WTC11 (cell line): ENCODE measurements around the gene CILP2. TPM values are rescaled to one million over a fixed set of nuclear protein-coding genes. Genes with fewer than 3 reads are reported as not detected.

ENCODE experiments used
- ATAC-seq: fragments of 200-7000 bp; cut with Tn5 transposase; 2 replicates; pipeline ENCODE4 v1.10.0; 2021; ENCODE audit warnings: mild to moderate bottlenecking, moderate library complexity
- CTCF ChIA-PET: fragments of 300-600 bp; sonication (Branson Sonifier 250); formaldehyde crosslinking; loops from one replicate; lab custom pipeline; 2021; ENCODE audit warnings: antibody characterized with exemption; lab: Charles Lee
- POLR2A ChIA-PET: fragments of 350-600 bp; sonication (Branson Sonifier 250); formaldehyde crosslinking; loops from one replicate; lab custom pipeline; 2021; ENCODE audit warnings: antibody characterized with exemption; lab: Charles Lee
- DNase-seq: peaks from one replicate; pipeline ENCODE4 v3.0.0; 2021; ENCODE audit warnings: low spot score
- H3K27ac Mint-ChIP-seq: 2 replicates; pipeline ENCODE4 v1.8.0; 2021; ENCODE audit warnings: mixed read lengths
- H3K27me3 Mint-ChIP-seq: 2 replicates; pipeline ENCODE4 v1.8.0; 2021; ENCODE audit warnings: low read depth, mild to moderate bottlenecking, moderate library complexity, mixed read lengths
- H3K36me3 Mint-ChIP-seq: 2 replicates; pipeline ENCODE4 v1.8.0; 2021; ENCODE audit warnings: mixed read lengths
- H3K4me1 Mint-ChIP-seq: 2 replicates; pipeline ENCODE4 v1.8.0; 2022; ENCODE audit warnings: mixed read lengths
- H3K4me3 Mint-ChIP-seq: 2 replicates; pipeline ENCODE4 v1.8.0; 2021; ENCODE audit warnings: mild to moderate bottlenecking, moderate library complexity, mixed read lengths
- H3K9me3 Mint-ChIP-seq: 2 replicates; pipeline ENCODE4 v1.8.0; 2021; ENCODE audit warnings: mixed read lengths
- CBFB ChIP-seq: sonication (generic); formaldehyde crosslinking; IDR thresholded peaks from 2 replicates; pipeline ENCODE4 v1.8.1; 2022; ENCODE audit warnings: mild to moderate bottlenecking, low read depth, missing genetic modification reagents
- ERG ChIP-seq: fragments of 250-450 bp; sonication (Bioruptor Pico); IDR thresholded peaks from 2 replicates; pipeline ENCODE4 v1.8.0; 2021; ENCODE audit warnings: mild to moderate bottlenecking
- GABPB1 ChIP-seq: sonication (generic); formaldehyde crosslinking; IDR thresholded peaks from 2 replicates; pipeline ENCODE4 v1.8.1; 2023; ENCODE audit warnings: mild to moderate bottlenecking, missing genetic modification reagents
- GTF2I ChIP-seq: fragments of 250-450 bp; sonication (Bioruptor Pico); conservative IDR thresholded peaks from 2 replicates; pipeline ENCODE4 v1.4.0; 2021; ENCODE audit warnings: mild to moderate bottlenecking
- NFATC4 ChIP-seq: fragments of 250-450 bp; sonication (Bioruptor Pico); IDR thresholded peaks from 2 replicates; pipeline ENCODE4 v1.9.0; 2021; ENCODE audit warnings: mild to moderate bottlenecking
- NFE2L1 ChIP-seq: sonication (generic); formaldehyde crosslinking; IDR thresholded peaks from 2 replicates; pipeline ENCODE4 v1.8.1; 2023; ENCODE audit warnings: missing genetic modification reagents
- OVOL2 ChIP-seq: fragments of 250-450 bp; sonication (Bioruptor Pico); IDR thresholded peaks from 2 replicates; pipeline ENCODE4 v1.9.0; 2021; ENCODE audit warnings: mild to moderate bottlenecking, borderline replicate concordance
- PRRX2 ChIP-seq: fragments of 250-450 bp; sonication (Bioruptor Pico); IDR thresholded peaks from 2 replicates; pipeline ENCODE4 v1.8.0; 2021; ENCODE audit warnings: mild to moderate bottlenecking
- RELA ChIP-seq: sonication (generic); formaldehyde crosslinking; IDR thresholded peaks from 2 replicates; pipeline ENCODE4 v1.8.1; 2022; ENCODE audit warnings: missing genetic modification reagents, mild to moderate bottlenecking, borderline replicate concordance
- SOX15 ChIP-seq: fragments of 250-450 bp; sonication (Bioruptor Pico); IDR thresholded peaks from 2 replicates; pipeline ENCODE4 v1.9.0; 2021; ENCODE audit warnings: mild to moderate bottlenecking
- SP1 ChIP-seq: sonication (generic); formaldehyde crosslinking; conservative IDR thresholded peaks from 2 replicates; pipeline ENCODE4 v1.8.1; 2022; ENCODE audit warnings: missing genetic modification reagents
- TCF7 ChIP-seq: sonication (generic); formaldehyde crosslinking; IDR thresholded peaks from 2 replicates; pipeline ENCODE4 v1.8.0; 2022; ENCODE audit warnings: mild to moderate bottlenecking, low read depth, missing genetic modification reagents, moderate library complexity
- TEAD1 ChIP-seq: sonication (generic); formaldehyde crosslinking; IDR thresholded peaks from 2 replicates; pipeline ENCODE4 v1.8.0; 2022; ENCODE audit warnings: mild to moderate bottlenecking, missing genetic modification reagents
- TEAD4 ChIP-seq: sonication (generic); formaldehyde crosslinking; IDR thresholded peaks from 2 replicates; pipeline ENCODE4 v1.8.0; 2022; ENCODE audit warnings: mild to moderate bottlenecking, missing genetic modification reagents
- USF2 ChIP-seq: sonication (generic); formaldehyde crosslinking; IDR thresholded peaks from 2 replicates; pipeline ENCODE4 v1.8.1; 2023; ENCODE audit warnings: mild to moderate bottlenecking, missing genetic modification reagents, moderate library complexity
- ZBTB43 ChIP-seq: sonication (generic); formaldehyde crosslinking; IDR thresholded peaks from 2 replicates; pipeline ENCODE4 v1.8.1; 2023; ENCODE audit warnings: mild to moderate bottlenecking, missing genetic modification reagents
- ZNF416 ChIP-seq: fragments of 250-450 bp; sonication (Bioruptor Pico); IDR thresholded peaks from 2 replicates; pipeline ENCODE4 v1.9.0; 2021; ENCODE audit warnings: mild to moderate bottlenecking, inconsistent platforms
- ZNF425 ChIP-seq: fragments of 250-450 bp; sonication (Bioruptor Pico); conservative IDR thresholded peaks from 2 replicates; pipeline ENCODE4 v1.9.0; 2021; ENCODE audit warnings: mild to moderate bottlenecking
- total RNA-seq: library from RNA; stranded (reverse); gene quantifications from 3 replicates; pipeline ENCODE4 v1.2.3, GENCODE V29; 2021
- TF ChIP-seq, protein P1 (sequence below): fragments of 250-450 bp; sonication (Bioruptor Pico); IDR thresholded peaks from 2 replicates; pipeline ENCODE4 v1.9.0; 2021; ENCODE audit warnings: mild to moderate bottlenecking, borderline replicate concordance
- TF ChIP-seq, protein P2 (sequence below): fragments of 200-600 bp; IDR thresholded peaks from 2 replicates; pipeline ENCODE4 v1.8.0; 2022; ENCODE audit warnings: antibody characterized with exemption

Gene CILP2
- total RNA-seq, 1 experiment from 2014 or later: 7.9 TPM

- TF ChIP-seq USF2 (CRISPR knock-in tag) (no peak), ZNF425 (no peak), TEAD1 (CRISPR knock-in tag) (no peak), ERG (CRISPR knock-in tag) (no peak), SOX15 (CRISPR knock-in tag) (no peak), CBFB (CRISPR knock-in tag) (no peak), OVOL2 (CRISPR knock-in tag) (no peak), GABPB1 (CRISPR knock-in tag) (no peak), ZNF416 (no peak), NFE2L1 (CRISPR knock-in tag) (no peak)
- TF ChIP-seq, protein P1, sequence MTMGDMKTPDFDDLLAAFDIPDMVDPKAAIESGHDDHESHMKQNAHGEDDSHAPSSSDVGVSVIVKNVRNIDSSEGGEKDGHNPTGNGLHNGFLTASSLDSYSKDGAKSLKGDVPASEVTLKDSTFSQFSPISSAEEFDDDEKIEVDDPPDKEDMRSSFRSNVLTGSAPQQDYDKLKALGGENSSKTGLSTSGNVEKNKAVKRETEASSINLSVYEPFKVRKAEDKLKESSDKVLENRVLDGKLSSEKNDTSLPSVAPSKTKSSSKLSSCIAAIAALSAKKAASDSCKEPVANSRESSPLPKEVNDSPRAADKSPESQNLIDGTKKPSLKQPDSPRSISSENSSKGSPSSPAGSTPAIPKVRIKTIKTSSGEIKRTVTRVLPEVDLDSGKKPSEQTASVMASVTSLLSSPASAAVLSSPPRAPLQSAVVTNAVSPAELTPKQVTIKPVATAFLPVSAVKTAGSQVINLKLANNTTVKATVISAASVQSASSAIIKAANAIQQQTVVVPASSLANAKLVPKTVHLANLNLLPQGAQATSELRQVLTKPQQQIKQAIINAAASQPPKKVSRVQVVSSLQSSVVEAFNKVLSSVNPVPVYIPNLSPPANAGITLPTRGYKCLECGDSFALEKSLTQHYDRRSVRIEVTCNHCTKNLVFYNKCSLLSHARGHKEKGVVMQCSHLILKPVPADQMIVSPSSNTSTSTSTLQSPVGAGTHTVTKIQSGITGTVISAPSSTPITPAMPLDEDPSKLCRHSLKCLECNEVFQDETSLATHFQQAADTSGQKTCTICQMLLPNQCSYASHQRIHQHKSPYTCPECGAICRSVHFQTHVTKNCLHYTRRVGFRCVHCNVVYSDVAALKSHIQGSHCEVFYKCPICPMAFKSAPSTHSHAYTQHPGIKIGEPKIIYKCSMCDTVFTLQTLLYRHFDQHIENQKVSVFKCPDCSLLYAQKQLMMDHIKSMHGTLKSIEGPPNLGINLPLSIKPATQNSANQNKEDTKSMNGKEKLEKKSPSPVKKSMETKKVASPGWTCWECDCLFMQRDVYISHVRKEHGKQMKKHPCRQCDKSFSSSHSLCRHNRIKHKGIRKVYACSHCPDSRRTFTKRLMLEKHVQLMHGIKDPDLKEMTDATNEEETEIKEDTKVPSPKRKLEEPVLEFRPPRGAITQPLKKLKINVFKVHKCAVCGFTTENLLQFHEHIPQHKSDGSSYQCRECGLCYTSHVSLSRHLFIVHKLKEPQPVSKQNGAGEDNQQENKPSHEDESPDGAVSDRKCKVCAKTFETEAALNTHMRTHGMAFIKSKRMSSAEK (CRISPR knock-in tag): no peak
These were observed 15.6 kb downstream of the CILP2 start (continued) for GRCh38 chr19:19553670-19554069.

- DNase-seq (peak; percentile 84), ATAC-seq (peak; percentile 86)
- Mint-ChIP-seq H3K27ac (no peak overlapping the region), H3K36me3 (no peaks in the 10 kb centered on the region), H3K4me3 (no peak overlapping the region), H3K9me3 (no peaks in the 10 kb centered on the region), H3K4me1 (0 out of 2 replicates have a peak, but pooled peaks cover 4% of the 10 kb centered on the region), H3K27me3 (no peaks in the 10 kb centered on the region)
- ChIA-PET CTCF (interaction anchor here (0.6 to 9.9 kb wide), 59 partner anchors 8 to 405 kb away, joined by 3 to 408 read pairs (median 5); partner anchors contain the start of genes CILP2, GATAD2A, GMIP and LPAR2), POLR2A (interaction anchor here (0.6 to 1.1 kb wide), 4 partner anchors 22 to 396 kb away, joined by 3 to 6 read pairs (median 4); partner anchors contain the start of gene GMIP)
- TF ChIP-seq TEAD4 (no peak), RELA (CRISPR knock-in tag) (no peak), SP1 (CRISPR knock-in tag) (0 out of 2 replicates have a peak, but pooled peaks have one; percentile 26), GTF2I (0 out of 2 replicates have a peak, but pooled peaks have one; percentile 34), TCF7 (CRISPR knock-in tag) (no peak), NFATC4 (CRISPR knock-in tag) (no peak), PRRX2 (CRISPR knock-in tag) (no peak), ZNF425 (no peak), ZBTB43 (CRISPR knock-in tag) (no peak)
- TF ChIP-seq, protein P2, sequence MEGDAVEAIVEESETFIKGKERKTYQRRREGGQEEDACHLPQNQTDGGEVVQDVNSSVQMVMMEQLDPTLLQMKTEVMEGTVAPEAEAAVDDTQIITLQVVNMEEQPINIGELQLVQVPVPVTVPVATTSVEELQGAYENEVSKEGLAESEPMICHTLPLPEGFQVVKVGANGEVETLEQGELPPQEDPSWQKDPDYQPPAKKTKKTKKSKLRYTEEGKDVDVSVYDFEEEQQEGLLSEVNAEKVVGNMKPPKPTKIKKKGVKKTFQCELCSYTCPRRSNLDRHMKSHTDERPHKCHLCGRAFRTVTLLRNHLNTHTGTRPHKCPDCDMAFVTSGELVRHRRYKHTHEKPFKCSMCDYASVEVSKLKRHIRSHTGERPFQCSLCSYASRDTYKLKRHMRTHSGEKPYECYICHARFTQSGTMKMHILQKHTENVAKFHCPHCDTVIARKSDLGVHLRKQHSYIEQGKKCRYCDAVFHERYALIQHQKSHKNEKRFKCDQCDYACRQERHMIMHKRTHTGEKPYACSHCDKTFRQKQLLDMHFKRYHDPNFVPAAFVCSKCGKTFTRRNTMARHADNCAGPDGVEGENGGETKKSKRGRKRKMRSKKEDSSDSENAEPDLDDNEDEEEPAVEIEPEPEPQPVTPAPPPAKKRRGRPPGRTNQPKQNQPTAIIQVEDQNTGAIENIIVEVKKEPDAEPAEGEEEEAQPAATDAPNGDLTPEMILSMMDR: peak; percentile 86
These were observed 16.3 kb downstream of the CILP2 start for GRCh38 chr19:19554074-19555023.
